NT2/D1 (cell line): ENCODE results near the gene CEBPG.

ENCODE experiments used
- SUZ12 ChIP-seq: IDR thresholded peaks from 2 replicates; pipeline ENCODE4 v1.6.1; 2011; ENCODE audit not compliant: insufficient read length, insufficient read depth; ENCODE audit errors: extremely low read depth
- YY1 ChIP-seq: IDR thresholded peaks from 2 replicates; pipeline ENCODE4 v1.6.1; 2011; ENCODE audit not compliant: insufficient read length, insufficient read depth
- ZNF274 ChIP-seq: IDR thresholded peaks from 2 replicates; pipeline ENCODE4 v1.6.1; 2011; ENCODE audit warnings: mild to moderate bottlenecking, low read depth, low read length

DNA sequence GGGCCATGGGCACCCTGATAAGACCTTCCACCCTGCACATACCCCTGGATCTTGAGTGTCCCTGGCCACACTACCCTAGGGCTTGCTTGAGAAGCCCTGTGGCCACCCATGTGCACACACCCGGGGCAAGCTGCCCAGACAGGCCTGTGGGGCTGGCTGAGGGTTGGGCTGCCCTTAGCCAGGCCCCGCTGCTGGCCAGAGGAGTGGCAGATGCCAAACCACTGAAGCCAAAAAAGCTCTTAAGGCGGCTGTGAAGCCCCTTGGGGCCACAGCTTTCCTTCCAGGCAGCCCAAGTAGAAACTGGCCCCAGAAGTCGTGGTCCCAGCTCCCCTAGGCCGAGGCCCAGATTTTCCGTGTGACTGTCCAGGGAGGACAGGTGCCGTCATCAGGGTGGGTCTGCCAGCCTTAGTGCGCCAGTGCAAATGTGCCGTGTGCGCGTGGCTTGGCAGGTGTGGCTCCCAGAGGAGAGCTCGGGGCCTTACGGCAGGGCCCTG is 14.8 kb downstream of the CEBPG start:
- TF ChIP-seq YY1 (no peak), ZNF274 (no peak), SUZ12 (no peak)
